ENCODE measurements around the gene MSI2. TPM values are rescaled to one million over a fixed set of nuclear protein-coding genes. Genes with fewer than 3 reads are reported as not detected.

Gene MSI2
- total and polyA plus RNA-seq, 2 donors (not counting 1 experiment from before 2014, with no cell fraction given), result 16.1 to 196 TPM

GRCh38 chr17:57302690-57303465, 46.6 kb downstream of the MSI2 start:
- WGBS (ENCODE audit: insufficient coverage), result 92% methylated on average over 7 of the region's 10 CpGs
- ATAC-seq (ENCODE audit: low read depth), result no peak
- CTCF ChIA-PET, result no interaction called here

More at GRCh38 chr17:57302690-57303465, 46.6 kb downstream of the MSI2 start:
- H3K4me1 ChIP-seq (ENCODE audit: control insufficient read depth in 2 of 2, insufficient read depth in 2 of 2, low read length in 2 of 2), result no peaks in the 10 kb centered on the region
- H3K27ac ChIP-seq (ENCODE audit: low read length in 2 of 2), result no peak overlapping the region
- POLR2A ChIA-PET, result no interaction called here
- H3K79me2 ChIP-seq (ENCODE audit: control insufficient read depth, insufficient read depth, low read length), result peaks cover 77% of the 10 kb centered on the region
- peaks cover 2 to 8% (median 3%) of the 10 kb centered on the region in 3 donors for H3K9me3 ChIP-seq (ENCODE audit: control extremely low read depth in 1 of 3, control insufficient read depth in 2 of 3, insufficient read depth in 1 of 3, low read length in 2 of 3)
- H3K9ac ChIP-seq (ENCODE audit: low read length), result no peak overlapping the region
- no peak overlapping the region for H2AFZ ChIP-seq (ENCODE audit: insufficient read depth, low read depth, low read length, poor library complexity, severe bottlenecking)
- TF ChIP-seq EZH2 (IDR thresholded peaks at IDR 0.05; ENCODE audit: borderline replicate concordance, insufficient read depth, low read depth, low read length, poor library complexity, severe bottlenecking) (no peak), CTCF (IDR thresholded peaks at IDR 0.05) (no peak)
- peaks cover 5% of the 10 kb centered on the region for H3K9me3 Mint-ChIP-seq (ENCODE audit: insufficient read depth)
- H3K4me1 Mint-ChIP-seq, result peaks cover 5% of the 10 kb centered on the region
- H3K4me3 Mint-ChIP-seq, result no peak overlapping the region
- peaks cover 4% of the 10 kb centered on the region for H4K20me1 ChIP-seq (ENCODE audit: control insufficient read depth, insufficient read depth, low read length, poor library complexity, severe bottlenecking)
- DNase-seq, result no peak
- intact Hi-C loops (cut with micrococcal nuclease), result no loop called here
- H3K4me3 ChIP-seq (ENCODE audit: control extremely low read depth in 1 of 5, extremely low read depth in 1 of 5, insufficient read depth in 1 of 5, low read depth in 2 of 5, low read length in 4 of 5), result no peak overlapping the region
- H3K36me3 ChIP-seq (replicated peaks in 1 of 2; ENCODE audit: control extremely low read depth in 1 of 2, control insufficient read depth in 1 of 2, extremely low read depth in 1 of 2, insufficient read depth in 2 of 2, low read length in 1 of 2), result peaks cover 0 to 20% of the 10 kb centered on the region in 2 experiments
- no peak overlapping the region for H3K27ac Mint-ChIP-seq
- no peaks in the 10 kb centered on the region for H3K27me3 ChIP-seq (replicated peaks in 1 of 4; ENCODE audit: control extremely low read depth in 1 of 4, control insufficient read depth in 3 of 4, insufficient read depth in 4 of 4, low read length in 3 of 4)
- no peak overlapping the region for H3K4me2 ChIP-seq (replicated peaks; ENCODE audit: low read depth, low read length, poor library complexity, severe bottlenecking)
- H3K27me3 Mint-ChIP-seq, result no peaks in the 10 kb centered on the region

All from B cell (primary cell).